ENCODE results near the gene FAM131C. TPM values are rescaled to one million over a fixed set of nuclear protein-coding genes. Genes with fewer than 3 reads are reported as not detected.
"Not testable (repeated sequence)": the region's sequence is repeated elsewhere in the genome, so short reads cannot be mapped to it uniquely, and the experiment has no call there.

The FAM131C gene
- total RNA-seq, 2 donors from 2014 or later, result not detected

DNA sequence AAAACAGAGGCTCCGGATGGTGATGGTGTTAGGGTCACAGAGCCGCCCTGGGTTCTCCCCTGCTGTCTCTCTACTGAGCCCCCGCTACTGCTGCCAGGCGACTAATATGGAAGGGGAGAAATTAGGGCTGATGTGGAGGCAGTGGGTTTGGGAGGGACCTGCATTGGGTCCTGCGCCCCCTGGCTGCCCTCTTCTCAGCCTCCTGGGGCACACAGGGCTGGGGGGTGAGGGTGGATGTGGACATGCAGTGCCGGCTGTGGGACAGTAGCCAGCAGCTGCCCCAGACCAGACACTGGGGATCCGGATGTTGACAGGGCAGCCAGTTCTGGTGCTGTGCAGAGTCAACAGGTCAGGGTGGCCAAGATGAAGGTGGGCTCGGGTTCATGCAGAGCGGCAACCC is 31.4 kb downstream of the FAM131C start:
- no peaks in the 10 kb centered on the region for H3K9me3 Mint-ChIP-seq
- H3K36me3 Mint-ChIP-seq, result no peaks in the 10 kb centered on the region
- no peak overlapping the region for H3K4me3 Mint-ChIP-seq
- no peak overlapping the region for H3K27ac Mint-ChIP-seq
- DNase-seq (ENCODE audit: low spot score) (no peak), ATAC-seq (peak in 1 of 2 donors; percentile 6)
- H3K4me1 Mint-ChIP-seq (ENCODE audit: low read depth in 2 of 2), result no peaks in the 10 kb centered on the region
- H3K27me3 Mint-ChIP-seq, result peaks cover 8 to 9% of the 10 kb centered on the region in 2 donors

DNA sequence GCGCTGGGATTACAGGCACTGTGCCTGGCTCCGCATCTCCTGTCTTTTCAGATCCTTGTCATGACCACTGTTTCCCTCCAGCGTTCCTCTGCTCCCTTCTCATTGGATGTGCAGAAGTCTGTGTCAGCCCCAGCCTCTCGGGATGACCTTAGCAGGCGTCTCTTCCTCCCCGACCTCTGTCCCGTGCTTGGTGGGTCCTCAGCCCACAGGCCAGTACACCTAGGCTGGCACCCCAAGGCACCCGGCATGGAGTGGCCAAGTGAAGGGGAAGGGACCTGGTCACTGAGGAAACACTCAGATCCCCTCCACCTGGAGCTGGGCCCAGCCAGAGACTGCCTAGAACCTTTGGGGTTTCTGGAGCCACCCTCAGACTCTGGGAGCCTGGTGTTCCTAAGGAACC is 32.3 kb downstream of the FAM131C start:
- no peaks in the 10 kb centered on the region for H3K9me3 Mint-ChIP-seq
- no peak for ATAC-seq
- no peak overlapping the region for H3K4me3 Mint-ChIP-seq
- no peaks in the 10 kb centered on the region for H3K4me1 Mint-ChIP-seq (ENCODE audit: low read depth in 2 of 2)
- peaks cover 9 to 10% of the 10 kb centered on the region in 2 donors for H3K27me3 Mint-ChIP-seq
- H3K27ac Mint-ChIP-seq, result no peak overlapping the region
- no peaks in the 10 kb centered on the region for H3K36me3 Mint-ChIP-seq
- DNase-seq (ENCODE audit: low spot score), result no peak

DNA sequence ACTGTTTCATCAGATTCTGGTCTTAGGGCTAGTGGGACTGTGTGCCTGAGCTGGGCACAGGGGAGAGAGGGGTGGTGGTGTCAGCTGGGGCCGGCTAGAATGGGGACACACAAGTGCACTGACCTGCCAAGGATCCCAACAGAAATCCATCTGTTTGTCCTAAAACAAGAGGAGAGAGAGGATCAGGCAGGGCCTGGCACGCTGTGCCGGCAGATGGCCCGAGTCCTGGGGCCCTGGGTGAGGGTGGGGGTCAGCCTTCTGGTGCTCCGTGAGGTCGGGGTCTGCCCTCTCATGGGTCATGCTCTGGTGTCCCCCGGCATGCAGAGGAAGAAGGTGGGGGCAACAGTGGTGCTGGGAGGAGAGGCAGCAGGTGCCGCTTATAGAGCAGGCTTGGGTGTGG is 33.6 kb downstream of the FAM131C start:
- not testable (repeated sequence) for H3K4me1 Mint-ChIP-seq (ENCODE audit: low read depth in 2 of 2); H3K9me3 Mint-ChIP-seq; H3K27me3 Mint-ChIP-seq; ATAC-seq; DNase-seq (ENCODE audit: low spot score); H3K27ac Mint-ChIP-seq; H3K36me3 Mint-ChIP-seq; H3K4me3 Mint-ChIP-seq

DNA sequence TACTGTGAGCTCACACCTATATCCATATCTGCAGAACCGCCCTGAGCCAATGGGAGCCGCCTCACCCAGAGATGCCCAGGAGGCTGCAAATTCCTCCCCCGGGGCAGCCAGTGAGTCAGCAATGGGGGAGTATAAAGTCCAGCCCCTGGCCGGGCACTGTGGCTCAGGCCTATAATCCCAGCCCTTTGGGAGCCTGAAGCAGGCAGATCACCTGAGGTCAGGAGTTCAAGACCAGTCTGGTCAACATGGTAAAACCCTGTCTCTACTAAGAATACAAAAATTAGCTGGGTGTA is 34.9 kb downstream of the FAM131C start:
- H3K4me1 Mint-ChIP-seq (ENCODE audit: low read depth in 2 of 2), result no peaks in the 10 kb centered on the region
- DNase-seq (ENCODE audit: low spot score) (no peak), ATAC-seq (no peak)
- no peak overlapping the region for H3K27ac Mint-ChIP-seq
- peaks cover 9 to 10% of the 10 kb centered on the region in 2 donors for H3K27me3 Mint-ChIP-seq
- H3K4me3 Mint-ChIP-seq, result no peak overlapping the region
- H3K9me3 Mint-ChIP-seq, result no peaks in the 10 kb centered on the region
- H3K36me3 Mint-ChIP-seq, result no peaks in the 10 kb centered on the region

- H3K4me3 Mint-ChIP-seq; DNase-seq (ENCODE audit: low spot score); H3K36me3 Mint-ChIP-seq; H3K27me3 Mint-ChIP-seq; H3K9me3 Mint-ChIP-seq; H3K27ac Mint-ChIP-seq; ATAC-seq; H3K4me1 Mint-ChIP-seq (ENCODE audit: low read depth in 2 of 2): not testable (repeated sequence)
Measured at GRCh38 chr1:16036461-16036860, 37.0 kb downstream of the FAM131C start.

- ATAC-seq; DNase-seq (ENCODE audit: low spot score); H3K9me3 Mint-ChIP-seq; H3K27ac Mint-ChIP-seq; H3K36me3 Mint-ChIP-seq; H3K4me3 Mint-ChIP-seq; H3K4me1 Mint-ChIP-seq (ENCODE audit: low read depth in 2 of 2): not testable (repeated sequence)
- peaks cover 6 to 16% of the 10 kb centered on the region in 2 donors for H3K27me3 Mint-ChIP-seq
Measured at GRCh38 chr1:16033103-16033632, 40.3 kb downstream of the FAM131C start.

- ATAC-seq, result peak; percentile 77 to 88
- Mint-ChIP-seq H3K4me1 (ENCODE audit: low read depth in 2 of 2) (peaks cover 0 to 4% of the 10 kb centered on the region in 2 donors), H3K9me3 (no peaks in the 10 kb centered on the region), H3K27me3 (peaks cover 11 to 18% of the 10 kb centered on the region in 2 donors), H3K4me3 (no peak overlapping the region), H3K36me3 (no peaks in the 10 kb centered on the region), H3K27ac (no peak overlapping the region)
- peak; percentile 70 for DNase-seq (ENCODE audit: low spot score)
Measured at GRCh38 chr1:16032388-16033102, 40.9 kb downstream of the FAM131C start.

DNA sequence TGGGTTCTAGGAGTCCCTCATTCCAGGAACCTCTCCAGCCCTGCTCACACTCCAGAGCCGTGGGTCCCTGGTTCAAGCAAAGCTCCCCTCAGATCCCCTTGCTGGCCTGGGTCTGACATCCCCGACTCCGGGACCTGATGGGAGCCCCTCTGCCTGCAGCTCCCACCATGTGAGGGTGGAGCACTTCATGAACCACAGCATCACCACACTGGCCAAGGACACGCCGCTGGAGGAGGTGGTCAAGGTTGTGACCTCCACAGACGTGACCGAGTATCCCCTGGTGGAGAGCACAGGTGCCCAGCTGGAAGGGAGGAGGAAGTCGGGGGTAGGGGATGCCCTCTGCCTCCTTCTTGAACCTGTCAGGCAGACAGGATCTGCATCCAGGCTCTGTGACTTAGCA is 41.9 kb downstream of the FAM131C start:
- H3K27ac Mint-ChIP-seq, result no peak overlapping the region

GRCh38 chr1:16029288-16029687 is 44.2 kb downstream of the FAM131C start:
- H3K36me3 Mint-ChIP-seq, result no peaks in the 10 kb centered on the region
- ATAC-seq, result no peak
- no peaks in the 10 kb centered on the region for H3K9me3 Mint-ChIP-seq
- no peak overlapping the region for H3K4me3 Mint-ChIP-seq
- H3K27me3 Mint-ChIP-seq, result peaks cover 11 to 13% of the 10 kb centered on the region in 2 donors
- H3K27ac Mint-ChIP-seq, result no peak overlapping the region
- H3K4me1 Mint-ChIP-seq (ENCODE audit: low read depth in 2 of 2), result peaks cover 0 to 4% of the 10 kb centered on the region in 2 donors
- no peak for DNase-seq (ENCODE audit: low spot score)

More for the DNA sequence above, 41.9 kb downstream of the FAM131C start:
- no peak for ATAC-seq
- Mint-ChIP-seq H3K36me3 (no peaks in the 10 kb centered on the region), H3K9me3 (no peaks in the 10 kb centered on the region), H3K4me3 (no peak overlapping the region), H3K4me1 (ENCODE audit: low read depth in 2 of 2) (peaks cover 0 to 4% of the 10 kb centered on the region in 2 donors), H3K27me3 (peaks cover 11% of the 10 kb centered on the region in 2 donors)
- DNase-seq (ENCODE audit: low spot score), result no peak

- not testable (repeated sequence) for H3K27ac Mint-ChIP-seq; ATAC-seq; H3K9me3 Mint-ChIP-seq; DNase-seq (ENCODE audit: low spot score); H3K36me3 Mint-ChIP-seq; H3K4me1 Mint-ChIP-seq (ENCODE audit: low read depth in 2 of 2); H3K4me3 Mint-ChIP-seq
- peaks cover 11 to 13% of the 10 kb centered on the region in 2 donors for H3K27me3 Mint-ChIP-seq
Measured at GRCh38 chr1:16029003-16029268, 44.5 kb downstream of the FAM131C start.

GRCh38 chr1:16028237-16029002 is 45.0 kb downstream of the FAM131C start:
- H3K9me3 Mint-ChIP-seq, result no peaks in the 10 kb centered on the region
- peaks cover 11 to 13% of the 10 kb centered on the region in 2 donors for H3K27me3 Mint-ChIP-seq
- DNase-seq (ENCODE audit: low spot score) (no peak), ATAC-seq (no peak)
- no peak overlapping the region for H3K27ac Mint-ChIP-seq
- no peak overlapping the region for H3K4me3 Mint-ChIP-seq
- H3K36me3 Mint-ChIP-seq, result no peaks in the 10 kb centered on the region
- peaks cover 0 to 4% of the 10 kb centered on the region in 2 donors for H3K4me1 Mint-ChIP-seq (ENCODE audit: low read depth in 2 of 2)

DNA sequence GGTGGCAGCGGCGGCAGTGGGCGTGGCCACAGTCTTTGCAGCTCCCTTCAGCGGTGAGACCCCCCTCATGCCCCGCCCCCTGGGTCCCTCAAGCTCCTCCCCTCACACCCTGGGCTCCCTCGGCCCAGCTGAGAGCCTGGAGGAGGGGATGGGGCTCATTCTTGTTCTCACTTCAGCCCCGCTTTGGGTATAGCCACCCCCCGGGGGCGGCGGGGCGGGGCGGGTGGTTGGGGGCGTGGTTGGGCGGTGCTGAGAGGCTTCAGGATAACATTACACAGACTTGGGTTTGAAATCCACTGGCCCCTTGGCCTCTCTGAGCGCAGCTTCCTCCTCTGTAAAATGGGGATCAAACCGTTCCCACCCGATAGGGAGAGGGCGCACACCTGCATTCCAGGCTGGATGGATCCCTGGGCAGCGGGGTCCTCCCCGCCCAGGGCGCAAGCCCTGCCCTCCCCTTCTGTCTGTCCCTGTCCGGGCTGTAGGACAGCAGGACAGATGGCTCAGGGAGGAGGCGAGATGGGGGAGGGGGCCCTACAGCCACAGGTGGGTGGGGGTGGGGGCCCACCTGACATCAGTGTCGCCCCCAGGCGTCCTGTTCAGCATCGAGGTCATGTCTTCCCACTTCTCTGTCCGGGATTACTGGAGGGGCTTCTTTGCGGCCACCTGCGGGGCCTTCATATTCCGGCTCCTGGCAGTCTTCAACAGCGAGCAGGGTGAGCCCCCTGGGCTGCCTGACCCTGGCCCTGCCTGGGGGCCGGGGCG is 46.5 kb downstream of the FAM131C start:
- H3K36me3 Mint-ChIP-seq, result no peaks in the 10 kb centered on the region
- no peaks in the 10 kb centered on the region for H3K9me3 Mint-ChIP-seq
- DNase-seq (ENCODE audit: low spot score), result no peak
- H3K4me3 Mint-ChIP-seq, result no peak overlapping the region
- H3K27ac Mint-ChIP-seq, result no peak overlapping the region
- peaks cover 11 to 16% of the 10 kb centered on the region in 2 donors for H3K27me3 Mint-ChIP-seq
- H3K4me1 Mint-ChIP-seq (ENCODE audit: low read depth in 2 of 2), result peaks cover 0 to 4% of the 10 kb centered on the region in 2 donors
- ATAC-seq, result no peak

- ATAC-seq; H3K36me3 Mint-ChIP-seq; H3K9me3 Mint-ChIP-seq; H3K27ac Mint-ChIP-seq; H3K4me3 Mint-ChIP-seq; DNase-seq (ENCODE audit: low spot score); H3K4me1 Mint-ChIP-seq (ENCODE audit: low read depth in 2 of 2): not testable (repeated sequence)
- peaks cover 11 to 16% of the 10 kb centered on the region in 2 donors for H3K27me3 Mint-ChIP-seq
Measured at GRCh38 chr1:16026302-16026701, 47.1 kb downstream of the FAM131C start.

Measured in natural killer cell treated with Interleukin-12 subunit alpha and Interleukin-12 subunit beta and Interleukin-15 and Interleukin-18, amount 100 ng/mL, for 72 hours (primary cell).